Neural progenitor cell (in vitro differentiated cells): ENCODE measurements around the gene AGO3. TPM values are rescaled to one million over a fixed set of nuclear protein-coding genes. Genes with fewer than 3 reads are reported as not detected.

Source experiments
- DNase-seq: peaks from one replicate; pipeline ENCODE4 v3.0.0-alpha.2; 2016; ENCODE audit warnings: low spot score
- H2AFZ ChIP-seq: fragments of 200-600 bp; sonication (generic); replicated peaks from 2 replicates; pipeline ENCODE4 v1.6.1; 2016; ENCODE audit warnings: antibody characterized with exemption
- H3F3A ChIP-seq: fragments of 200-600 bp; sonication (generic); 2 replicates; pipeline ENCODE4 v1.6.1; 2016; ENCODE audit warnings: antibody characterized with exemption, low read depth
- H3K27ac ChIP-seq: fragments of 200-600 bp; sonication (generic); 2 replicates; pipeline ENCODE4 v1.5.1; 2016; ENCODE audit warnings: mild to moderate bottlenecking
- H3K27me3 ChIP-seq: fragments of 200-600 bp; sonication (generic); 2 replicates; pipeline ENCODE4 v1.6.1; 2016; ENCODE audit warnings: mild to moderate bottlenecking, moderate library complexity
- H3K36me3 ChIP-seq: fragments of 200-600 bp; sonication (generic); 2 replicates; pipeline ENCODE4 v1.5.1; 2016
- H3K4me1 ChIP-seq: fragments of 200-600 bp; sonication (generic); 2 replicates; pipeline ENCODE4 v1.6.1; 2016; ENCODE audit warnings: mixed run types
- H3K4me2 ChIP-seq: fragments of 200-600 bp; sonication (generic); 2 replicates; pipeline ENCODE4 v1.6.1; 2016
- H3K4me3 ChIP-seq: fragments of 200-600 bp; sonication (generic); 2 replicates; pipeline ENCODE4 v1.5.1; 2016
- H3K79me2 ChIP-seq: fragments of 200-600 bp; sonication (generic); 2 replicates; pipeline ENCODE4 v1.6.1; 2016; ENCODE audit warnings: low read depth
- H3K9ac ChIP-seq: fragments of 200-600 bp; sonication (generic); 2 replicates; pipeline ENCODE4 v1.6.1; 2016
- H3K9me3 ChIP-seq: fragments of 200-600 bp; sonication (generic); 2 replicates; pipeline ENCODE4 v1.5.1; 2016; ENCODE audit warnings: low read depth
- H4K20me1 ChIP-seq: fragments of 200-600 bp; sonication (generic); 2 replicates; pipeline ENCODE4 v1.6.1; 2016; ENCODE audit warnings: low read depth
- H3K27ac Mint-ChIP-seq: 3 replicates; pipeline ENCODE4 v1.8.0; 2021; ENCODE audit warnings: mixed read lengths
- H3K27me3 Mint-ChIP-seq: 2 replicates; pipeline ENCODE4 v1.8.0; 2022; ENCODE audit warnings: low read depth, mild to moderate bottlenecking, inconsistent platforms, moderate library complexity, mixed read lengths; ENCODE audit not compliant: insufficient read depth
- H3K36me3 Mint-ChIP-seq: 3 replicates; pipeline ENCODE4 v1.8.0; 2021; ENCODE audit warnings: mixed read lengths
- H3K4me1 Mint-ChIP-seq: 3 replicates; pipeline ENCODE4 v1.8.0; 2021; ENCODE audit warnings: mixed read lengths
- H3K4me3 Mint-ChIP-seq: 3 replicates; pipeline ENCODE4 v1.8.0; 2021; ENCODE audit warnings: mild to moderate bottlenecking, moderate library complexity, mixed read lengths
- H3K9me3 Mint-ChIP-seq: 3 replicates; pipeline ENCODE4 v1.8.0; 2020; ENCODE audit warnings: mixed read lengths
- CTCF ChIP-seq: fragments of 200-600 bp; sonication (generic); IDR thresholded peaks from 2 replicates; pipeline ENCODE4 v1.5.1; 2017; ENCODE audit warnings: antibody characterized with exemption, mild to moderate bottlenecking
- EZH2 ChIP-seq: fragments of 200-600 bp; sonication (generic); IDR thresholded peaks from 2 replicates; pipeline ENCODE4 v1.6.1; 2017; ENCODE audit warnings: antibody characterized with exemption, mild to moderate bottlenecking, moderate library complexity
- EZH2phosphoT487 ChIP-seq: fragments of 200-600 bp; sonication (generic); IDR thresholded peaks from 2 replicates; pipeline ENCODE4 v1.6.1; 2017; ENCODE audit warnings: antibody characterized with exemption
- total RNA-seq: library from RNA; depleted of rRNA; stranded (reverse); fragments of >200 nt; gene quantifications from 2 replicates; pipeline ENCODE4 v1.2.3, GENCODE V29; 2015; ENCODE audit warnings: low replicate concordance

AGO3 gene
- total RNA-seq, 1 donor from 2014 or later = 45.2 TPM

DNA sequence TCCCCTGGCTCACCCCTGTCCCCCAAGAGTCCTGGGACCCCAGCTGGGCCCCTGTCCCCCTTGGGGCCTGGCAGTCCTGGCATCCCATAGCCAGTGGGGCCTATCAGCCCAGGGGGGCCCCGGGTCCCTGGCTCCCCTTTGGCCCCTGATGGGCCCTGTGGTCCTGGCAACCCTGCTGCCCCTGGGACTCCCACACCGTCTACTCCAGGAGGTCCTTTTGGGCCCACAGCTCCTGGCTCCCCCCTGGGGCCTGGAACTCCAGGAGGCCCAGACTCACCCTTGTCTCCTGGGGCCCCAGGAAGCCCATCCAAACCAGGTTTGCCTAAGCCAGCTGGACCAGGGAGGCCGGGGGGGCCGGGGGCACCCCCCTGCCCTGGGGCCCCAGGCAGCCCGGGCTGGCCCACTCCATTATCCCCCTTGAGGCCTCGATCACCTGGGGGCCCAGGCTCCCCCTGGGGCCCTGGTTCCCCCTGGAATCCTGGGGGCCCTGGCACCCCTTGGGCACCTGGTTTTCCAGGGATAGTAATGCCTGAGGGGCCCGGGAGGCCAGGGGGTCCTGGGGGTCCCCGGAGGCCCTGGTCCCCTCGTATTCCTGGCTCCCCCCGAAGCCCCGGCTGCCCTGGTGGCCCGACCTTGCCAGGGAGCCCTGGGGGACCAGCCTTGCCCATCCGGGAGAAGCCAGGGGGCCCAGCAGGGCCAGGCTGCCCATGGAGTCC, 167.9 kb downstream of the AGO3 start:
- Histone ChIP-seq H3K9ac (no peak overlapping the region), H3K36me3 (no peaks in the 10 kb centered on the region), H3K9me3 (no peaks in the 10 kb centered on the region), H3K27me3 (no peaks in the 10 kb centered on the region), H3K4me1 (no peaks in the 10 kb centered on the region), H3K4me3 (no peak overlapping the region), H4K20me1 (no peaks in the 10 kb centered on the region), H3K27ac (no peak overlapping the region), H3F3A (peaks cover 20% of the 10 kb centered on the region), H3K4me2 (no peak overlapping the region), H3K79me2 (no peaks in the 10 kb centered on the region), H2AFZ (no peak overlapping the region)
- Mint-ChIP-seq H3K4me3 (no peak overlapping the region), H3K27me3 (no peaks in the 10 kb centered on the region), H3K4me1 (peaks cover 3% of the 10 kb centered on the region), H3K27ac (no peak overlapping the region), H3K9me3 (no peaks in the 10 kb centered on the region), H3K36me3 (no peaks in the 10 kb centered on the region)
- TF ChIP-seq CTCF (no peak), EZH2phosphoT487 (no peak), EZH2 (no peak)
- DNase-seq = no peak

DNA sequence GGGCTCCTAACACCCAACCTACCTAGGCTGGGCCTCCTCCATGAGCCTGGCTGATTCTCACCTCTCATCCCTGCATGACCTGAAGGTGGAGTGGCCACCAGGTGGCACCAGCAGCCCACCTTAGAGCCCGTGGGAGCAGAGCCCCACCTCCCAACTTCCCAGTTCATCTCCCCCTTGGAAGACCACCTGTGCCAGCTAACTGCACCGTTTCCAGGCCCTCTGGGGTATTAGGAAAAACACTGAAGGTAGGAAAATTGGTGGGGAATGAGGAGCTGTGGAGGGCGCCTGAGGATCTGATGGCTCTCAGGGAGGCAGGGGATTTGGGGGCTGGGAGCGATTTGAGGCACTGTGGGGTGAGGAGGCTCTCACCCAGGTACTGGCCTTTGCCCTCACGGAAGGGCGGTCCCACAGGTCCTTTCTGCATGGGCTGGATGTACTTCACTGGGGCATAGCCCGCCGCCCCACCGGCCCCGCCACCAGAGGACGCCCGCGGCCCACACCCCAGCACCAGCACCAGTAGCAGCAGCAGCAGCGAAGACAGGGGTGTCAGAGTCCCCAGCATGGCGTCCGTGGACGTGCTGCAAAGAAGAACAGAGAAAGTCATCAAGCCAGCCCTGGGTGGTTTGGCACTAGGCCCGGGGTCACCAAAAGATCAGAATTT, 168.9 kb downstream of the AGO3 start:
- no peaks in the 10 kb centered on the region for H3K27me3 ChIP-seq
- no peaks in the 10 kb centered on the region for H3K79me2 ChIP-seq
- H3K36me3 ChIP-seq = no peaks in the 10 kb centered on the region
- no peaks in the 10 kb centered on the region for H3K9me3 ChIP-seq
- no peaks in the 10 kb centered on the region for H3K9me3 Mint-ChIP-seq
- no peak overlapping the region for H3K4me3 ChIP-seq
- H3F3A ChIP-seq = peaks cover 20% of the 10 kb centered on the region
- peaks cover 3% of the 10 kb centered on the region for H3K4me1 Mint-ChIP-seq
- H3K27ac ChIP-seq = no peak overlapping the region
- no peak overlapping the region for H3K4me2 ChIP-seq
- no peak overlapping the region for H3K9ac ChIP-seq
- DNase-seq = peak; percentile 90
- H2AFZ ChIP-seq = peak overlapping the region; percentile 87
- no peaks in the 10 kb centered on the region for H3K4me1 ChIP-seq
- H3K27ac Mint-ChIP-seq = no peak overlapping the region
- H3K36me3 Mint-ChIP-seq = no peaks in the 10 kb centered on the region
- H4K20me1 ChIP-seq = no peaks in the 10 kb centered on the region
- H3K4me3 Mint-ChIP-seq = no peak overlapping the region
- peaks cover 3% of the 10 kb centered on the region for H3K27me3 Mint-ChIP-seq
- TF ChIP-seq EZH2phosphoT487 (no peak), CTCF (peak; percentile 92), EZH2 (no peak)

DNA sequence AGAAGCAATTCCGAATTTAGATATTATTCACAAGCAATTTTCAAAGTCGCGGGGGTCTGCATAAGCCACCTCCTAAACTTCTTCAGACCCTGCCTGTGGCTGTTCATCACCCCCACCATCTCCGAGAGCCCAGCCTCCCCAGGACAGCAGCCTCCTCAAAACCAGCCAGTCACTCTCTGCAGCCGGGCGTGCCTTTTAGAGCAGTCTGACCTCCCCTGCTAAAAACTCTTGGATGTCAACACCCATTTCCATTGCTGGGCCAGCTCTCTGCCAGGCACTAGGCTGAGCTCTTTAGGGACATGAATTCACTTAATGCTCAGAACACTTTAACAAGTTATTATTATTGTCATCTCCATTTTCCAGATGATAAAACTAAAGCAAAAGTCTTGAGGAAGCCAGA, 169.5 kb downstream of the AGO3 start:
- Histone ChIP-seq H3F3A (peaks cover 15% of the 10 kb centered on the region), H3K36me3 (no peaks in the 10 kb centered on the region), H2AFZ (no peak overlapping the region), H3K9me3 (no peaks in the 10 kb centered on the region), H4K20me1 (no peaks in the 10 kb centered on the region), H3K9ac (no peak overlapping the region), H3K27ac (no peak overlapping the region), H3K4me1 (no peaks in the 10 kb centered on the region), H3K4me3 (no peak overlapping the region), H3K4me2 (no peak overlapping the region), H3K27me3 (no peaks in the 10 kb centered on the region), H3K79me2 (no peaks in the 10 kb centered on the region)
- Mint-ChIP-seq H3K27ac (no peak overlapping the region), H3K27me3 (peaks cover 3% of the 10 kb centered on the region), H3K9me3 (no peaks in the 10 kb centered on the region), H3K4me1 (peaks cover 3% of the 10 kb centered on the region), H3K36me3 (no peaks in the 10 kb centered on the region), H3K4me3 (no peak overlapping the region)
- TF ChIP-seq CTCF (no peak), EZH2 (no peak)
- DNase-seq = no peak
